Hepatocyte (in vitro differentiated cells): ENCODE measurements around the gene MRPL33. TPM values are rescaled to one million over a fixed set of nuclear protein-coding genes. Genes with fewer than 3 reads are reported as not detected.

Experiments used
- DNase-seq: peaks from one replicate; pipeline ENCODE4 v3.0.0-alpha.2; 2016; ENCODE audit warnings: low spot score
- H2AFZ ChIP-seq: fragments of 200-600 bp; sonication (generic); 2 replicates; pipeline ENCODE4 v1.6.0; 2016; ENCODE audit warnings: antibody characterized with exemption, mild to moderate bottlenecking
- H3K27ac ChIP-seq: fragments of 200-600 bp; sonication (generic); 2 replicates; pipeline ENCODE4 v1.5.1; 2016; ENCODE audit warnings: mild to moderate bottlenecking
- H3K27me3 ChIP-seq: fragments of 200-600 bp; sonication (generic); 2 replicates; pipeline ENCODE4 v1.6.1; 2016
- H3K36me3 ChIP-seq: fragments of 200-600 bp; sonication (generic); replicated peaks from 2 replicates; pipeline ENCODE4 v1.5.1; 2016; ENCODE audit warnings: low read depth; ENCODE audit not compliant: insufficient read depth
- H3K4me1 ChIP-seq: fragments of 200-600 bp; sonication (generic); 2 replicates; pipeline ENCODE4 v1.5.1; 2016; ENCODE audit warnings: mild to moderate bottlenecking, moderate library complexity; ENCODE audit not compliant: insufficient read depth
- H3K4me2 ChIP-seq: fragments of 200-600 bp; sonication (generic); 2 replicates; pipeline ENCODE4 v1.6.0; 2016
- H3K4me3 ChIP-seq: fragments of 200-600 bp; sonication (generic); 2 replicates; pipeline ENCODE4 v1.5.1; 2016; ENCODE audit warnings: mild to moderate bottlenecking
- H3K79me2 ChIP-seq: fragments of 200-600 bp; sonication (generic); 2 replicates; pipeline ENCODE4 v1.6.0; 2017; ENCODE audit warnings: mild to moderate bottlenecking
- H3K9me2 ChIP-seq: fragments of 200-600 bp; sonication (generic); replicated peaks from 2 replicates; pipeline ENCODE4 v1.6.0; 2017; ENCODE audit warnings: mild to moderate bottlenecking; ENCODE audit not compliant: insufficient read depth
- H3K9me3 ChIP-seq: fragments of 200-600 bp; sonication (generic); 2 replicates; pipeline ENCODE4 v1.5.1; 2016; ENCODE audit warnings: low read depth, mild to moderate bottlenecking
- H4K20me1 ChIP-seq: fragments of 200-600 bp; sonication (generic); 2 replicates; pipeline ENCODE4 v1.6.0; 2016; ENCODE audit warnings: mild to moderate bottlenecking; ENCODE audit not compliant: insufficient read depth, poor library complexity, severe bottlenecking
- EZH2 ChIP-seq: fragments of 200-600 bp; sonication (generic); IDR thresholded peaks from 2 replicates; pipeline ENCODE4 v1.6.1; 2016; ENCODE audit warnings: antibody characterized with exemption, mild to moderate bottlenecking, borderline replicate concordance
- EZH2phosphoT487 ChIP-seq: fragments of 200-600 bp; sonication (generic); IDR thresholded peaks from one replicate; pipeline ENCODE4 v1.6.1; 2018; ENCODE audit warnings: antibody characterized with exemption, mild to moderate bottlenecking, low read depth, moderate library complexity; ENCODE audit not compliant: unreplicated experiment, severe bottlenecking
- WGBS: methylation state at CpG from one replicate; pipeline ENCODE4 v1.1.6; 2016; ENCODE audit warnings: low lambda C conversion rate; ENCODE audit errors: missing lambda C conversion rate; 5-methylcytosine and 5-hydroxymethylcytosine counted together
- polyA plus RNA-seq: library from polyadenylated mRNA; unstranded; fragments of >200 nt; fragmentation: Nextera tagmentation; extraction: Ambion mirVana; gene quantifications from 2 replicates; pipeline ENCODE4 v1.2.1, GENCODE V29; 2016
- total RNA-seq: library from RNA; depleted of rRNA; stranded (reverse); fragments of >200 nt; gene quantifications from 2 replicates; pipeline ENCODE4 v1.2.3, GENCODE V29; 2014
- TF ChIP-seq, protein P1 (sequence below): fragments of 200-600 bp; sonication (generic); IDR thresholded peaks from 2 replicates; pipeline ENCODE4 v1.5.1; 2016; ENCODE audit warnings: antibody characterized with exemption, mild to moderate bottlenecking; ENCODE audit not compliant: poor library complexity

The MRPL33 gene
- total and polyA plus RNA-seq, 2 experiments from 2014 or later = 148 to 311 TPM

DNA sequence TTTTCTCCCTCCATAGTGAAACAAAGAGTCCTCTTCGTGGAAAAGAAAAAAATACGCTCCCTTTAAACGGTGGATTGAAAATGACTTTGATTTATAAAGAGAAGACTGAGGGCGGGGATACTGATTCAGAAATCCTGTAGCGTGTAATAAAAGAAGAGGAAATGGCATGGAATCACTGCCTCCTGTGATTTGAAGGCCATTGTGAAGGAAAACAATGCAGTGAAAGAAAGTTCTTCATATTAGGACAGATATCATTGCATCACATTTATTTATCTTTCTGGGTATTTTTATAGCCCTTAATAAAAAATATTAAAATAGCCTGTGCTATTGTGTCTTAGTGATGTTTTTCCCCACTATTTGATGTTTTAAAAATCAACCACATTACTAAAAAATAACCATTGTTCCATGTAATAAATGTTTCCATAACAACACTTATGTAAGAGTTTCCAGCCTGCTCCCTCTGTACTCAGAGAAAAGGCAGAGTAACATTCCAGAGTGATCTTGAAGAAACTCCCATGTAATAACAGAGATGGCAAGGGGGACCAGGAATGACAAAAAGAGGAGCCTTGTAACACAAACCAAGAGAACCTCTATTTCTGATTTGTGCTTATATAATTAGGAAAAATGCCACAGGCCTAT, 8.0 kb downstream of the MRPL33 start:
- no peaks in the 10 kb centered on the region for H3K27me3 ChIP-seq
- H2AFZ ChIP-seq = no peak overlapping the region
- peaks cover 69% of the 10 kb centered on the region for H3K79me2 ChIP-seq
- H3K4me2 ChIP-seq = no peak overlapping the region
- no peaks in the 10 kb centered on the region for H3K36me3 ChIP-seq
- no peaks in the 10 kb centered on the region for H3K9me3 ChIP-seq
- no peaks in the 10 kb centered on the region for H3K9me2 ChIP-seq
- H3K4me1 ChIP-seq = no peaks in the 10 kb centered on the region
- H4K20me1 ChIP-seq = peaks cover 7% of the 10 kb centered on the region
- WGBS = 79% methylated on average over 5 of the region's 5 CpGs
- H3K4me3 ChIP-seq = no peak overlapping the region
- no peak for DNase-seq
- peak overlapping the region; percentile 46 for H3K27ac ChIP-seq
- no peak for TF ChIP-seq EZH2
- no peak for TF ChIP-seq EZH2phosphoT487
- TF ChIP-seq, protein P1, sequence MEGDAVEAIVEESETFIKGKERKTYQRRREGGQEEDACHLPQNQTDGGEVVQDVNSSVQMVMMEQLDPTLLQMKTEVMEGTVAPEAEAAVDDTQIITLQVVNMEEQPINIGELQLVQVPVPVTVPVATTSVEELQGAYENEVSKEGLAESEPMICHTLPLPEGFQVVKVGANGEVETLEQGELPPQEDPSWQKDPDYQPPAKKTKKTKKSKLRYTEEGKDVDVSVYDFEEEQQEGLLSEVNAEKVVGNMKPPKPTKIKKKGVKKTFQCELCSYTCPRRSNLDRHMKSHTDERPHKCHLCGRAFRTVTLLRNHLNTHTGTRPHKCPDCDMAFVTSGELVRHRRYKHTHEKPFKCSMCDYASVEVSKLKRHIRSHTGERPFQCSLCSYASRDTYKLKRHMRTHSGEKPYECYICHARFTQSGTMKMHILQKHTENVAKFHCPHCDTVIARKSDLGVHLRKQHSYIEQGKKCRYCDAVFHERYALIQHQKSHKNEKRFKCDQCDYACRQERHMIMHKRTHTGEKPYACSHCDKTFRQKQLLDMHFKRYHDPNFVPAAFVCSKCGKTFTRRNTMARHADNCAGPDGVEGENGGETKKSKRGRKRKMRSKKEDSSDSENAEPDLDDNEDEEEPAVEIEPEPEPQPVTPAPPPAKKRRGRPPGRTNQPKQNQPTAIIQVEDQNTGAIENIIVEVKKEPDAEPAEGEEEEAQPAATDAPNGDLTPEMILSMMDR = no peak

DNA sequence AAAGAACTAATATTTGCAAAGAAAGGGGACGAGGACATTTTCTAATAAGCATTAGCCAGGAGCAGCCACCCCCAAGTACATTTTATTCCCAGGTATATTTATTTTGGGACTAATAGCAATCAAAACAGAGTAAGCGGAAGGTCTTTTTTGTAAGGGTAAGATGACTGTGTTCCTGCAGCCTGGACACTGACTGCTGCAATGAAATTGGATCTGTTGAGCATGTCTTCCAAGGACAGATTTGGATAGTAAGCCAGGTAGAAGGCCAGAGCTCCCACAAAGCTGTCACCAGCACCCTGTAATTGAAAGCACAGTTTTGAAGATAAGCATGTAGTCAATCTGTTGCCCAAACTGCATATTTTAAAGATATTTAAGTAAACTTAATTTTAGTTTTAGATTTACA, 10.0 kb downstream of the MRPL33 start:
- Histone ChIP-seq H3K4me3 (no peak overlapping the region), H3K9me3 (no peaks in the 10 kb centered on the region), H3K4me1 (no peaks in the 10 kb centered on the region), H2AFZ (no peak overlapping the region), H3K9me2 (no peaks in the 10 kb centered on the region), H3K79me2 (peaks cover 50% of the 10 kb centered on the region), H3K4me2 (no peak overlapping the region), H3K27ac (no peak overlapping the region), H3K27me3 (no peaks in the 10 kb centered on the region), H3K36me3 (no peaks in the 10 kb centered on the region), H4K20me1 (peaks cover 7% of the 10 kb centered on the region)
- no peak for TF ChIP-seq EZH2
- TF ChIP-seq, protein P1 = no peak
- no peak for DNase-seq
- WGBS = 80% methylated on average over 2 of the region's 2 CpGs

DNA sequence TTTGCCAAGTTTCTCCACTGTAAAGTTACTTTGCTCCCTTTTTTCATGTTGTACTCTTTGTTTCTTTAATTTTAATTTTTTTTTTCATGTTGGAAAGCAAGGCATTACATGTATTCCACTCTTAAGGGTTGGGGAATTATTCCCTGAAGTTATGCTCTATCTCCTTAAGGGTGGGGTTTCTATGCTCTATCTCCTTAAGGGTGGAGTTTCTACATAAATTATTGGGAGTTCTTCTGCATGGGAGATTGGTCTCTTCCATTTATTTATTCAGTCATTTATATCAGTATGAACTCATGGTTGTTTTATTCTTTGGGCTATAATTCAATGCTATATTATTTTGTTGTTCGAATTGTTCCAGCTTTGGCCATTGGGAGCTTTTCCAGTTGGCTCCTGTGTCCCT, 11.2 kb downstream of the MRPL33 start:
- Histone ChIP-seq H3K4me1 (no peaks in the 10 kb centered on the region), H3K27me3 (no peaks in the 10 kb centered on the region), H3K9me3 (no peaks in the 10 kb centered on the region), H3K4me3 (no peak overlapping the region), H3K27ac (no peak overlapping the region), H2AFZ (no peak overlapping the region), H4K20me1 (peaks cover 4% of the 10 kb centered on the region), H3K36me3 (no peaks in the 10 kb centered on the region), H3K9me2 (no peaks in the 10 kb centered on the region), H3K79me2 (peaks cover 38% of the 10 kb centered on the region), H3K4me2 (no peak overlapping the region)
- 94% methylated on average over 1 of the region's 1 CpG for WGBS
- DNase-seq = no peak
- TF ChIP-seq EZH2 (no peak), EZH2phosphoT487 (no peak)
- TF ChIP-seq, protein P1 = no peak
